IMR-90 (cell line): ENCODE measurements around the gene PPP1R13B. TPM values are rescaled to one million over a fixed set of nuclear protein-coding genes. Genes with fewer than 3 reads are reported as not detected.

Experiments used
- ATAC-seq: fragments of 200-7000 bp; cut with Tn5 transposase; 2 replicates; pipeline ENCODE4 v1.9.1; 2020; ENCODE audit warnings: low read depth, mild to moderate bottlenecking, moderate library complexity
- BruUV-seq: library from RNA; stranded (reverse); fragments of 400-500 nt; replicated peaks from 2 replicates; lab custom pipeline; 2021; lab: Mats Ljungman, UMichigan
- CTCF ChIA-PET: fragments of 300-600 bp; formaldehyde crosslinking; extraction: SDS; loops from one replicate; lab custom pipeline; 2021; ENCODE audit warnings: antibody characterized with exemption; lab: Yijun Ruan, JAX
- POLR2A ChIA-PET: fragments of 300-600 bp; sonication (Branson Sonifier 250); formaldehyde crosslinking; loops from one replicate; lab custom pipeline; 2022; ENCODE audit warnings: antibody characterized with exemption; ENCODE audit not compliant: unreplicated experiment; lab: Charles Lee
- DNase-seq: peaks from one replicate; pipeline ENCODE4 v3.0.0; 2013
- H2AFZ ChIP-seq: replicated peaks from 2 replicates; pipeline ENCODE3; 2013; ENCODE audit warnings: low read length, mild to moderate bottlenecking; ENCODE audit not compliant: poor library complexity
- H2AK5ac ChIP-seq: 2 replicates; pipeline ENCODE4 v1.6.1; 2013; ENCODE audit warnings: low read depth, low read length, inconsistent platforms
- H2AK9ac ChIP-seq: replicated peaks from 2 replicates; pipeline ENCODE3; 2013; ENCODE audit warnings: mild to moderate bottlenecking, low read depth, low read length, moderate library complexity; ENCODE audit not compliant: poor library complexity
- H2BK120ac ChIP-seq: 2 replicates; pipeline ENCODE4 v1.6.1; 2013; ENCODE audit warnings: low read depth, low read length, inconsistent platforms
- H2BK15ac ChIP-seq: 3 replicates; pipeline ENCODE4 v1.6.1; 2013; ENCODE audit warnings: low read depth, low read length, inconsistent platforms
- H2BK20ac ChIP-seq: 2 replicates; pipeline ENCODE4 v1.6.1; 2013; ENCODE audit warnings: low read depth, mild to moderate bottlenecking, inconsistent platforms, low read length, moderate library complexity
- H2BK5ac ChIP-seq: 2 replicates; pipeline ENCODE4 v1.6.1; 2013; ENCODE audit warnings: mild to moderate bottlenecking, low read depth, low read length, inconsistent platforms; ENCODE audit not compliant: poor library complexity, severe bottlenecking
- H3K14ac ChIP-seq: replicated peaks from 2 replicates; pipeline ENCODE4 v1.6.1; 2013; ENCODE audit warnings: low read depth, low read length, inconsistent platforms
- H3K18ac ChIP-seq: 2 replicates; pipeline ENCODE4 v1.6.1; 2013; ENCODE audit warnings: low read depth, low read length, control low read depth
- H3K23ac ChIP-seq: 2 replicates; pipeline ENCODE4 v1.6.1; 2013; ENCODE audit warnings: low read depth, low read length, inconsistent platforms
- H3K27ac ChIP-seq: 2 replicates; pipeline ENCODE4 v1.5.1; 2013; ENCODE audit warnings: mild to moderate bottlenecking, control low read depth, low read length; ENCODE audit not compliant: insufficient read depth
- H3K27me3 ChIP-seq: 2 replicates; pipeline ENCODE4 v1.6.1; 2013; ENCODE audit warnings: low read length; ENCODE audit not compliant: control insufficient read depth, insufficient read depth
- H3K36me3 ChIP-seq: 2 replicates; pipeline ENCODE4 v1.6.1; 2013; ENCODE audit warnings: low read length, mixed read lengths; ENCODE audit not compliant: control insufficient read depth, insufficient read depth
- H3K4ac ChIP-seq: 2 replicates; pipeline ENCODE4 v1.6.1; 2013; ENCODE audit warnings: low read depth, low read length, inconsistent platforms
- H3K4me1 ChIP-seq: 2 replicates; pipeline ENCODE4 v1.6.1; 2013; ENCODE audit warnings: low read length, mixed read lengths; ENCODE audit not compliant: control insufficient read depth, insufficient read depth
- H3K4me2 ChIP-seq: 2 replicates; pipeline ENCODE4 v1.6.1; 2013; ENCODE audit warnings: low read depth, mild to moderate bottlenecking, control low read depth, low read length, moderate library complexity
- H3K4me3 ChIP-seq: 2 replicates; pipeline ENCODE4 v1.5.1; 2013; ENCODE audit warnings: low read depth, mild to moderate bottlenecking, control low read depth, low read length, moderate library complexity; ENCODE audit not compliant: insufficient read depth
- H3K56ac ChIP-seq: 2 replicates; pipeline ENCODE4 v1.6.1; 2013; ENCODE audit warnings: low read length, inconsistent platforms; ENCODE audit not compliant: insufficient read depth; ENCODE audit errors: extremely low read depth
- H3K79me1 ChIP-seq, 2 experiments: 2 replicates each; pipeline ENCODE4 v1.6.1; 2013; ENCODE audit warnings: low read length in 2 of 2, inconsistent platforms in 1 of 2, low read depth in 1 of 2
- H3K9ac ChIP-seq: 2 replicates; pipeline ENCODE4 v1.6.1; 2013; ENCODE audit warnings: low read depth, low read length, control low read depth
- H3K9me1 ChIP-seq: 2 replicates; pipeline ENCODE4 v1.6.1; 2013; ENCODE audit warnings: low read length, inconsistent platforms; ENCODE audit not compliant: insufficient read depth
- H3K9me3 ChIP-seq: 2 replicates; pipeline ENCODE4 v1.6.1; 2013; ENCODE audit warnings: low read length; ENCODE audit not compliant: control insufficient read depth, insufficient read depth
- H4K20me1 ChIP-seq: 2 replicates; pipeline ENCODE4 v1.6.1; 2013; ENCODE audit warnings: low read length, inconsistent platforms; ENCODE audit not compliant: insufficient read depth
- H4K5ac ChIP-seq: 2 replicates; pipeline ENCODE4 v1.6.1; 2013; ENCODE audit warnings: mild to moderate bottlenecking, low read depth, low read length, control low read depth
- H4K8ac ChIP-seq, 2 experiments: 2 replicates each; pipeline ENCODE4 v1.6.1; 2013; ENCODE audit warnings: low read depth in 2 of 2, low read length in 2 of 2, control low read depth in 1 of 2, inconsistent platforms in 1 of 2
- H4K91ac ChIP-seq: 2 replicates; pipeline ENCODE4 v1.6.1; 2013; ENCODE audit warnings: low read depth, low read length, inconsistent platforms; ENCODE audit not compliant: insufficient read depth
- BHLHE40 ChIP-seq: fragments of 150-350 bp; IDR thresholded peaks from 2 replicates; pipeline ENCODE4 v1.6.1; 2016; ENCODE audit warnings: mild to moderate bottlenecking, low read depth, low read length
- CEBPB ChIP-seq: IDR thresholded peaks from 2 replicates; pipeline ENCODE4 v1.6.1; 2012; ENCODE audit warnings: low read depth, low read length, improper control_type of control experiment
- CHD1 ChIP-seq: IDR thresholded peaks from 2 replicates; pipeline ENCODE4 v1.6.1; 2012; ENCODE audit warnings: low read depth, low read length, improper control_type of control experiment
- CTCF ChIP-seq: conservative IDR thresholded peaks from 2 replicates; pipeline ENCODE4 v1.5.1; 2012; ENCODE audit warnings: mild to moderate bottlenecking, low read depth, low read length, improper control_type of control experiment
- MAFK ChIP-seq: IDR thresholded peaks from 2 replicates; pipeline ENCODE4 v1.6.1; 2012; ENCODE audit warnings: low read depth, low read length, improper control_type of control experiment
- MAZ ChIP-seq: IDR thresholded peaks from 2 replicates; pipeline ENCODE4 v1.6.1; 2012; ENCODE audit warnings: low read depth, mild to moderate bottlenecking, low read length, improper control_type of control experiment, moderate library complexity, borderline replicate concordance
- POLR2A ChIP-seq: IDR thresholded peaks from 2 replicates; pipeline ENCODE4 v1.6.1; 2012; ENCODE audit warnings: mild to moderate bottlenecking, low read depth, low read length
- RFX5 ChIP-seq: IDR thresholded peaks from 2 replicates; pipeline ENCODE4 v1.8.0; 2012; ENCODE audit warnings: low read depth, mild to moderate bottlenecking, low read length, moderate library complexity
- SMC3 ChIP-seq: fragments of 150-350 bp; IDR thresholded peaks from 2 replicates; pipeline ENCODE4 v1.6.1; 2016; ENCODE audit warnings: low read depth, mild to moderate bottlenecking, antibody characterized with exemption, low read length, moderate library complexity
- WGBS, 2 experiments: methylation state at CpG; one replicate each; pipeline versions ENCODE4 v1.1.5 to v1.1.7; 2013; ENCODE audit warnings: missing lambda C conversion rate in 2 of 2; ENCODE audit not compliant: insufficient read length in 1 of 2; ENCODE audit errors: extremely low coverage in 2 of 2; 5-methylcytosine and 5-hydroxymethylcytosine counted together
- dilution Hi-C: fragments of 300-500 bp; cut with HindIII; formaldehyde crosslinking; loops from one replicate; pipeline ENCODE4 v1.14.3; 2018; ENCODE audit warnings: low sequenced_read_pairs; ENCODE audit not compliant: unreplicated experiment
- in situ Hi-C: fragments of 300-500 bp; cut with MboI; formaldehyde crosslinking; loops from 3 replicates; pipeline ENCODE4 v1.14.3; 2019; ENCODE audit warnings: low sequenced_read_pairs, inconsistent platforms, mixed read lengths
- intact Hi-C: fragments of 100-400 bp; cut with micrococcal nuclease; formaldehyde crosslinking; loops from 2 replicates; pipeline ENCODE4 v1.10.0; 2022
- polyA plus RNA-seq, 3 experiments: library from polyadenylated mRNA; depleted of rRNA; stranded (reverse); fragments of >200 nt; gene quantifications; 2 replicates each; pipeline ENCODE4 v1.2.3, GENCODE V29; 2012; ENCODE audit warnings: low replicate concordance in 1 of 3
- total RNA-seq: library from RNA; depleted of rRNA; stranded (reverse); fragments of >200 nt; gene quantifications from 2 replicates; pipeline ENCODE4 v1.2.3, GENCODE V29; 2012

Gene PPP1R13B
- total and polyA plus RNA-seq, 2 of the 4 experiments (the other 2 are of a cell fraction) = 1.6 to 2.8 TPM

- 90% methylated on average over 3 of the region's 10 CpGs; no CpG with 5 or more reads in 1 of the 2 experiments for WGBS, 2 experiments
- no peak for DNase-seq
These were observed 19.6 kb upstream of the PPP1R13B start for GRCh38 chr14:103867020-103867419.

More at GRCh38 chr14:103867020-103867419, 19.6 kb upstream of the PPP1R13B start:
- H3K23ac ChIP-seq = no peak overlapping the region
- intact Hi-C loops = no loop called here
- H3K56ac ChIP-seq = no peak overlapping the region
- ChIA-PET CTCF (no interaction called here), POLR2A (interaction anchor here (0.5 kb wide), 1 partner anchor 53 kb away, joined by 6 read pairs; no protein-coding TSS in a partner anchor)
- H2BK20ac ChIP-seq = no peak overlapping the region
- H3K4me3 ChIP-seq = no peak overlapping the region
- no peak overlapping the region for H4K8ac ChIP-seq
- ATAC-seq = no peak
- no peaks in the 10 kb centered on the region; the same call in 1 of the 2 replicates for H3K27me3 ChIP-seq
- no peak overlapping the region for H3K27ac ChIP-seq
- H3K4me1 ChIP-seq = no peaks in the 10 kb centered on the region
- in situ Hi-C loops = no loop called here
- H2AK9ac ChIP-seq = no peak overlapping the region
- H2AK5ac ChIP-seq = no peak overlapping the region
- dilution Hi-C loops = no loop called here
- no peak overlapping the region for H2BK15ac ChIP-seq
- no TSS peak for BruUV-seq
- H2BK5ac ChIP-seq = no peak overlapping the region
- no peak overlapping the region for H3K9ac ChIP-seq
- no peaks in the 10 kb centered on the region for H3K36me3 ChIP-seq
- H3K9me3 ChIP-seq = no peaks in the 10 kb centered on the region
- H2BK120ac ChIP-seq = no peak overlapping the region
- no peak overlapping the region for H4K5ac ChIP-seq
- H3K14ac ChIP-seq = no peak overlapping the region
- H3K79me1 ChIP-seq = no peaks in the 10 kb centered on the region
- no peak overlapping the region for H2AFZ ChIP-seq
- no peak overlapping the region for H3K4me2 ChIP-seq
- H3K9me1 ChIP-seq = no peaks in the 10 kb centered on the region
- H3K4ac ChIP-seq = no peak overlapping the region
- H3K18ac ChIP-seq = no peak overlapping the region
- no peak overlapping the region for H4K91ac ChIP-seq
- no peaks in the 10 kb centered on the region for H4K20me1 ChIP-seq
- TF ChIP-seq CHD1 (no peak), MAFK (no peak), RFX5 (no peak), BHLHE40 (no peak), SMC3 (no peak), POLR2A (no peak), MAZ (no peak), CTCF (no peak), CEBPB (no peak)
